Lower leg skin (tissue), 4 donors: ENCODE measurements around the gene REC8. TPM values are rescaled to one million over a fixed set of nuclear protein-coding genes. Genes with fewer than 3 reads are reported as not detected.
A peak's percentile ranks its signal among the peaks of the same experiment; 100 is the strongest.
"Not testable (repeated sequence)": the region's sequence is repeated elsewhere in the genome, so short reads cannot be mapped to it uniquely, and the experiment has no call there.

Experiments used
- DNase-seq, 2 donors: peaks; one replicate each; pipeline ENCODE4 v3.0.0-alpha.2; 2019; ENCODE audit warnings: low spot score in 2 of 2
- H3K4me3 ChIP-seq: fragments of 200-600 bp; sonication (generic); 2 replicates; pipeline ENCODE4 v1.5.1; 2017; ENCODE audit warnings: mild to moderate bottlenecking, low read depth; ENCODE audit not compliant: poor library complexity, severe bottlenecking
- CTCF ChIP-seq, 3 donors: fragments of 450-650 bp; IDR thresholded peaks; one replicate each; pipeline ENCODE4 v1.5.1; 2016; ENCODE audit warnings: antibody characterized with exemption in 3 of 3, mild to moderate bottlenecking in 3 of 3, moderate library complexity in 2 of 3
- POLR2A ChIP-seq, 2 donors: fragments of 450-650 bp; IDR thresholded peaks; one replicate each; pipeline ENCODE4 v1.6.1; 2016 to 2017; ENCODE audit warnings: antibody characterized with exemption in 2 of 2, mild to moderate bottlenecking in 1 of 2, moderate library complexity in 1 of 2
- WGBS, 2 donors: methylation state at CpG; one replicate each; pipeline ENCODE4 v1.1.5; 2018; 5-methylcytosine and 5-hydroxymethylcytosine counted together
- intact Hi-C: fragments of 100-400 bp; cut with DNase I; formaldehyde crosslinking; loops from one replicate; pipeline ENCODE4 v1.15.0; 2023; ENCODE audit warnings: low total_unique reads
- total RNA-seq, 4 donors: library from RNA; depleted of rRNA; stranded (reverse); fragments of >200 nt; gene quantifications; one replicate each; pipeline ENCODE4 v1.1.0, GENCODE V29; 2016

The REC8 gene
- total RNA-seq, 4 donors from 2014 or later = 1.2 to 7.1 (median 2.4) TPM

- peak within 1 kb of the TSS; percentile 82 for H3K4me3 ChIP-seq
- peak; percentile 81 to 97 for DNase-seq
- TF ChIP-seq CTCF (IDR thresholded peaks at IDR 0.05) (no peak), POLR2A (IDR thresholded peaks at IDR 0.05) (no peak)
- 1% methylated on average over 52 of the region's 89 CpGs for WGBS, 2 donors
- intact Hi-C loops = no loop called here
Observed at GRCh38 chr14:24195186-24196070, 23.5 kb downstream of the REC8 start, which contains the start of gene TM9SF1. Gene TM9SF1 (minus strand): TSS chr14:24195441. CDS start chr14:24195019, 422 bp downstream.

GRCh38 chr14:24196071-24197055 lies 24.5 kb downstream of the REC8 start:
- peak overlapping the region; percentile 82 for H3K4me3 ChIP-seq
- TF ChIP-seq POLR2A (IDR thresholded peaks at IDR 0.05) = no peak
- TF ChIP-seq CTCF (IDR thresholded peaks at IDR 0.05) = no peak
- intact Hi-C loops = no loop called here
- DNase-seq = no peak
- WGBS, 2 donors = 33 to 35% methylated on average over 32 to 33 of the region's 33 CpGs

- WGBS, 2 donors = 93 to 98% methylated on average over 2 of the region's 2 CpGs
- no peak for DNase-seq
- no peak for TF ChIP-seq POLR2A (IDR thresholded peaks at IDR 0.05)
- no peak for TF ChIP-seq CTCF (IDR thresholded peaks at IDR 0.05)
- no peak overlapping the region for H3K4me3 ChIP-seq
- intact Hi-C loops = no loop called here
Observed at GRCh38 chr14:24197056-24197450, 25.2 kb downstream of the REC8 start.

GRCh38 chr14:24198814-24199524 lies 27.1 kb downstream of the REC8 start:
- WGBS, 2 donors = 88 to 94% methylated on average over 7 of the region's 7 CpGs
- no peak overlapping the region for H3K4me3 ChIP-seq
- TF ChIP-seq CTCF (IDR thresholded peaks at IDR 0.05) (no peak), POLR2A (IDR thresholded peaks at IDR 0.05) (no peak)
- DNase-seq = no peak
- intact Hi-C loops = no loop called here

GRCh38 chr14:24202538-24202937 lies 30.7 kb downstream of the REC8 start:
- H3K4me3 ChIP-seq, intact Hi-C loops: not testable (repeated sequence)
- peak in 1 of 2 donors; percentile 32 for DNase-seq
- 77 to 83% methylated on average over 8 of the region's 8 CpGs for WGBS, 2 donors

- DNase-seq = peak in 1 of 2 donors; percentile 64
- 94 to 96% methylated on average over 16 of the region's 16 CpGs for WGBS, 2 donors
- H3K4me3 ChIP-seq, intact Hi-C loops: not testable (repeated sequence)
Observed at GRCh38 chr14:24203249-24203886, 31.5 kb downstream of the REC8 start.
